Endothelial cell of hepatic sinusoid (primary cell): ENCODE data around the gene FHOD3.
"Not testable (repeated sequence)": the region's sequence is repeated elsewhere in the genome, so short reads cannot be mapped to it uniquely, and the experiment has no call there.

ENCODE experiments used
- in situ Hi-C: cut with HindIII; loops from 2 replicates; pipeline ENCODE4 v1.10.0; 2017; ENCODE audit warnings: low sequenced_read_pairs

FHOD3 gene

DNA sequence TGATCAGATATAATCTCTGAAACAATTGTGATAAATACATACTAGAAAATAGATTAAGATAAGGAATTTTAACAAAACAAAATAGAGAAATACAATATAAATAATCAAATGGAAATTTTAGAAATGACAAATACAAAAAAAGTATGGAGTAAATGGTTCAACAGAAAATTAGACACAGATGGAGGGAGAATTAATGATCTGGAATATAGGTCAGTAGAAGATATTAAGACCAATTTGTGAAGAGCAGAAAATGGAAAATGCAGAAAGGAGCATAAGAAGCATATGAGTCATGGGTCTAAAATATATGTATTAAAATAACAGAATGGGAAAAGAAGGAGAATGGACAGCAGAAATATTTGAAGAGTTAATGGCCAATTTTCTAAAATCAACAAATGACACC, 44.4 kb downstream of the FHOD3 start:
- in situ Hi-C loops = no loop called here

DNA sequence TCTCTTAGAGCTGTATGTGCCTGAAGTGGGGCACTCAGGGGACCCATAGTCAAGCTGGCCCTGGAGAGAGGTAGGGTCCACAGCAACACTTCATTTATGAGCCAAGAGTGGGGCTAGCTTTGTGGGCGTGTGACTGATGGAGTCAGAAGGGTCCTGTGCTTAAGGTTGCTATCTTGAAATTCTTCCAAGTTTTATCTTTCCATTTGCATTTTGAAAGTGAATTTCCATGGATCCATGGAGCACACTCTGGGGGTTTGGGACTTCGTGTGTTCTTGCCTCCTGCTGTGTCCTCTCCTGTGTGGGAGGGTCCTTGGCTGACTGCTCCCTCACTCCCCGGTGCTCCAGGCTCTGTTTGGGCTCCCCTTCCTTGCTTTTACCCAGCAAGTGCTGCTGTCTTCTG, 50.8 kb downstream of the FHOD3 start:
- in situ Hi-C loops = no loop called here

DNA sequence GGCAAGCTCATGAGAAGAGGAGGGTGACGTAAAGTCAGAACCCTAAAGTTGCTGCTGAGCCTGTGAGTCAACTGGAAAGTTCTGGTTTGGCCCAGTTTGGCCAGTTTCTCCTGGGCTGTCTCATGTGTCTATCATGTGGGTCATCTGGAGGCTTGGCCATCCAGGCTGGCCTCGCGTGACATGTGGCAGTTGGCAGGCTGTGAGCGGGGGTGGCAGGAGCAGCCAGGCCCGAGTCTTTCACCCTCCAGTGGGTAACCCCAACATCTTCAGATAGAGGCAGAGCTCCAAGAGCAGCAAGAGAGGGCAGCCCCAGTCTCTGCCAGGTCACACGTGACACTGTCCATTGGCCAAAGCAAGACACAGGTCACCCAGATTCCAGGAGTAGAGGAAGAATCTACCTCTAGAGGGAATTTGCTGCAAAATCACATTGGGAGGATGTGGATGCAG, 51.5 kb downstream of the FHOD3 start:
- in situ Hi-C loops = no loop called here

DNA sequence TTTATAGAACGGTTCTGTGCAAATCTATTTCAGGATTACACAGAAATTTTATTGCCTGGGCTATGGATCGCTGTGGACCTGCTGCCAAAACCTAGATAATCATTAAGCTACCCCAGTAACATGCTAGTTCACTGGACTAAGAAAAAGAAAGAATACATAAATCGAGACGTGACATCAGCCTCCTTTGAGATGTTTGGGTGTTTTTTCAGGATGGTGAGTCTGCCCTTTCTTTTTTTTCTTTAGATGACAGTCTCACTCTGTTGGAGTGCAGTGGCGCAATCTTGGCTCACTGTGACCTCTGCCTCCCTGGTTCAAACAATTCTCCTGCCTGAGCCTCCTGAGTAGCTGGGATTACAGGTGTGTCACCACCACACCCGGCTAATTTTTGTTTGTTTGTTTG, 52.0 kb downstream of the FHOD3 start:
- in situ Hi-C loops = no loop called here

DNA sequence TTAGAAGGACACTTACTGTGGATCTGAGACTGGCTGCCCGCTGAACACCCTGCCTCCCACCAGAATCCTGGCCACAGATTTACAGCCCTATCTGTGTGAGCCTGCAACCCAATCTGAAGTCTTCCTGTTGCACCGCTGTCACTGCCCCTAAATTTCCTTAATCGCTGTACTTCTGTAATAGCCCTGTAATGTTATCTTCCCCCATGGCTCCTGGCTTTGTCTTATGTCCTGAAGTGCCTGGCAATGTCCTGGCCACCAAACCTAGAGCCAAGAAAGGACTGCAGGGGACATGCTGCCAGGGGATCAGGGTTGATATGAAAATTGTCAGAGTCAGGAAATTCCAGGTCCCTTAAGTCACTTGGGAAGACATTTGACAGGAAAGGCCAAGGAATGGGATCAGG, 52.7 kb downstream of the FHOD3 start:
- in situ Hi-C loops = no loop called here

DNA sequence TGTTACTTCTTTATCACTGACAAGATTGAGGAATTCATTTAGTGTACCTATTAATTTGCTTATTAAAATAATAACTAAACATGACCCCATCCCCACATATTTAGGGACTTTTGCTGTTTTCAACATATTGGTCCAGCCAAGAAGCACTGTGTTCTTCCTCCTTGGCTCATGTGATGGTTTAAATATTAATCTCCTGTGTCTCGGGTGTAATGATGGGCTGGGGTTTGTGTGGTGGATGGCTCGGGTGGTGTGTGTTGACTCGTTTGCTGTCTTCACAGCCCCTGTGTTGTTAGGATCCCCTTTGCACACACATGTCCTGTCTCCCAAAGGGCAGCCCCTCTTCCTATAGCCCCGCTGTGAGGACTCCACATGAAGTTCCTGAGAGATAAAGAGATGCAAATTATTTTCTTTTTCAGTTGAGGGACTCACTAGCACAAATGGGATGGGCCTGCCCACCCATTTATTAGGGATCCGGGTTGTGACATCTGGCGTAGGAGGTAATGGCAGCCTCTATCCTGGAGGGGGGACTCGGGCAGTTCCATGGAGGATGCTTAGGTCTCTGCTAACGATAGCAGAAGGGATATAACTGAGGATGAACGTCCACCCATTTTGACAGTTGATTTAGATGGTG, 53.4 kb downstream of the FHOD3 start:
- in situ Hi-C loops = no loop called here

DNA sequence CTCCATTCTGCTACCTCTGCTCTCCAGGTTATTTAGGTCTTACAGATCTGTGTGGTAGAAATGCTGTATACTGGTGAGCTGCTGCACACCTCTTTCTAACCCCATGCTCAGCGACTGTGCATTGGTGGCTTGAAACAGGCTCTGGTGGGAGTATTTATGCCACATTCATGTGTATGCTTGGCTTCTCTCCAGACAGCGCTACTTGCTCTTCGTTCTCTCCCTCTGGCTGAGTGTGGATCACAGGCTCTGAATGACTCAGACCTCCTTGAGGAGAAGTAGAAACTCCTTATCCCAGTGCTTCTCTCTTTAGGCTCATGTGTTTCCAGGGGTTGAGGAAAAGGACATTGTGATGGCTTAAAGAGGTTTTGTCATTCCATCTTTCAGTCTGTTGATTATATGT, 54.9 kb downstream of the FHOD3 start:
- in situ Hi-C loops = no loop called here

DNA sequence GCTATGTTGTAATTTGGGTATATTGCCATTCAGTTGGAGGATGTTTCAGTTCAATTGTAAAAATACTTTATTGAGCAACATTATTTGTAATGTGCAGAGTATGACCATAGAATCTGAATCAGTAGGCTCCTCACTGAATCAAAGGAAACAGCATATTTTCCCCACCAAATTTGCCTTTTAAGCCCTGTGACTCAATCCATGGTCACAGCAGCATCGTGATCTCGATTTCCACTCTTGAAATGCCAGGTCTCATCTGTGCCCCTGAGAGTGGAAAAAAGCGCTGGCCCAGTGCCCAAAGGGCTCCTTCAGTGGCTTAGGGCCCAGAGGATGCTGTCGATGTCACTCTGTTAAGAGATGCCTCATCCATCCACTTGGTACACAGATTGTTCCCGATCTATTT, 57.5 kb downstream of the FHOD3 start:
- in situ Hi-C loops = no loop called here

DNA sequence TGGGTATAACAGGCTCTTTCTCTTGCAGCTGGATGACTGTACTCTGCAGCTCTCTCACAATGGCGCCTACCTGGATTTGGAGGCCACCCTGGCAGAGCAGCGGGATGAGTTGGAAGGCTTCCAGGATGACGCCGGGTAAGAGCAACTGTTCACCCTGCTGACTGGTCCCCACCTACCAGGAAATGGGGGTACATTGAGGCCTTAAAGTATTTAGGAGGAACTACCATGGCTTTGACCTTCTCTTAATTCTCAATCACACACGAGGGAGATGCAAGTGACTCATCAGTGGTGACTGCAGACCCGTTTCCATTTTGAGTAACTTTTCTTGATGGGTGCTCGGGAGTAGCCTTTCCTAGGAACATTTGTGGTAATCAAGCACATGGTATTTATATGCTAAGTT, 58.0 kb downstream of the FHOD3 start:
- in situ Hi-C loops = no loop called here

DNA sequence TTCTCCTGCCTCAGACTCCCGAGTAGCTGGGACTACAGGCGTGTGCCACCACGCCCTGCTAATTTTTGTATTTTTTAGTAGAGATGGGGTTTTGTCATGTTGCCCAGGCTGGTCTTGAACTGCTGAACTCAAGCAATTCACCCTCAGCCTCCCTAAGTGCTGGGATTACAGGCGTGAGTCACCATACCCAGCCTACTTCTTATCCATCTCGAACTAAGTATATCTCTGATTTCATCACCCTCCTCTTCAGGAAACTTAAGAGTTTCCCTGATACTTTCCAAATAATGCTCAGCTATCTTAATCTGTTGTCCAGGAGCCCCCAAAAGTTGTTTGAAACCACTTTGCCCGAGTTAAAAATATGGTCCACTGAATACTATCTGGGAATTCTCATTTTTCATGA, 59.2 kb downstream of the FHOD3 start:
- in situ Hi-C loops = not testable (repeated sequence)

DNA sequence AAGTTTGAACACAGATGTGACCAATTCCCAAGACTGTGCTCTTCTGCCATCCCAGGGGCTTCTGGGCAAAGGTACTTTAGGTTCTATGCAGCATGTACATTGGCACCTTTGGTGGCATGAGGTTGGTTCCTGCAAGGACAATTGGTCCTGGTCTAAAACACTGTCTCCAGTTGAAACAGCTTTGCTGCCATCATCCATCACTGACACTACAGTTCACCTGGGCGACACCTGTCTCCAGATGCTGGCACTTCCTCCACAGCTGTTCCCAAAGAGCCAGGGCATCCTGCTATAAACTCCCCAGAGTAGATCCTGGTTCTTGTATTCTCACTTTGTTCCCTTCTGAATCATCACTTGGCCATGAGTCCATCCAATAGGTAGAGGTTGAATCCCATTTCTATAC, 60.6 kb downstream of the FHOD3 start:
- in situ Hi-C loops = no loop called here

DNA sequence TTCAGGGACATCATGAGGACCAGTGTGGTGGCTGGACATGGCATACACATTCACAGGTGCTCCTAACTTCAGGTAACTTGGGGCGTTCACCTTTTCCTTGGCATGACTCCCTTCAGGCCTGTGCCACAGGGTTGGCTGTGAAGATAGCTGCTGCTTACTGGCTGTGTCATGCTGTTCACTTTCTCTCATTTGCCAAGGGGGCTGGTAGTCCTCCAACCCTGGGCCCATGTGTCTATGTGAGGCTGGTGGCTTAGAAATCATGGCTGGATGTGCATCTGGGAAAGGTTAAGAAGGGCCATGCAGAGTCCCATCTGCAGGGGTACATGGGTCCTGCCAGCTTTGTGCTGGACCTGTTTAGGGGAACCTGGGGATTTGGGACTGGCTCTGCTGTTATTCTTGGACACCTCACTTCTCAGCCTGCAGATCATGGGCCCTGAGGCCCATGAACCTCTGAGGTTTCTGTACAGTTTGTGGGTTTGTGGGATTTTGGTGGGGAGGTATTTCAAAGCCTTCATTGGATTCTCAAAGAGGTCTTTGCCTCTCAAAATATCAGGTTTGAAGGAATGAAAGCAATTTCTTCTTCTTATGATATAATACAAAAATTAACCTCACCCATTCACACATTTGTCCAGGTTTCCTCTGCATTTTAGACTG, 62.9 kb downstream of the FHOD3 start:
- in situ Hi-C loops = no loop called here

DNA sequence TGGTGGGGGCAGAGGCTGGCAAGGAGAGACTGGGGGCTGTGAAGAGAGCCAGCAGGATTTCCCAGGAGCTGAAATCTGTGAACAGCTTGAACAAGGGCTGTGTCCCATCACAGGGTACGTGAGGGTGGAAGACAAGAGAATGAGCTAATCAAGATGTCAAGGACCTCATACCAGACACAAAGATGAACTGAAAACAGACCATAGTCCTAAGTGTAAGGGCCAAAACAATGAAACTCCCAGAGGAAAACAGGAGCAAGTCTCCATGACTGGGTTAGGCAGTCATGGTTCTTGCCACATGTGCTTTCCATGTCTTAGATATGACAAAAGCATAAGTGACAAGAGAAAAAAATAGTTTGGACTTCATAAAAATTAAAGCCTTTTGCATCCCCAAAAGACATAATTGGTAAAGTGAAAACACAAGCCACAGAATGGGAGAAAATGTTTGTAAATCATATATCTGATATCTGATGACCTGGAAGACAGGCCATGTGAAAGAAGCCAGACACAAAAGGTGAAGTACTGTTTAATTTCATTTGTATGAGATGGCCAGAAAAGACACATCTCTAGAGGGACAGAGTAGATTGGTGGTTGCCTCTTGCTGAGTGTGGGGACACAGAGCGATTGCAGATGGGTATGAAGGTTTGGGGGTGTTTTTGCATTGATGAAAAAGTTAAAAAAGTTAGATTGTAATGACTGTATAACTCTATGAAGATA, 67.6 kb downstream of the FHOD3 start:
- in situ Hi-C loops = loop anchor here (5.0 kb wide), 2 partner anchors 37 to 63 kb away; no protein-coding TSS in a partner anchor

DNA sequence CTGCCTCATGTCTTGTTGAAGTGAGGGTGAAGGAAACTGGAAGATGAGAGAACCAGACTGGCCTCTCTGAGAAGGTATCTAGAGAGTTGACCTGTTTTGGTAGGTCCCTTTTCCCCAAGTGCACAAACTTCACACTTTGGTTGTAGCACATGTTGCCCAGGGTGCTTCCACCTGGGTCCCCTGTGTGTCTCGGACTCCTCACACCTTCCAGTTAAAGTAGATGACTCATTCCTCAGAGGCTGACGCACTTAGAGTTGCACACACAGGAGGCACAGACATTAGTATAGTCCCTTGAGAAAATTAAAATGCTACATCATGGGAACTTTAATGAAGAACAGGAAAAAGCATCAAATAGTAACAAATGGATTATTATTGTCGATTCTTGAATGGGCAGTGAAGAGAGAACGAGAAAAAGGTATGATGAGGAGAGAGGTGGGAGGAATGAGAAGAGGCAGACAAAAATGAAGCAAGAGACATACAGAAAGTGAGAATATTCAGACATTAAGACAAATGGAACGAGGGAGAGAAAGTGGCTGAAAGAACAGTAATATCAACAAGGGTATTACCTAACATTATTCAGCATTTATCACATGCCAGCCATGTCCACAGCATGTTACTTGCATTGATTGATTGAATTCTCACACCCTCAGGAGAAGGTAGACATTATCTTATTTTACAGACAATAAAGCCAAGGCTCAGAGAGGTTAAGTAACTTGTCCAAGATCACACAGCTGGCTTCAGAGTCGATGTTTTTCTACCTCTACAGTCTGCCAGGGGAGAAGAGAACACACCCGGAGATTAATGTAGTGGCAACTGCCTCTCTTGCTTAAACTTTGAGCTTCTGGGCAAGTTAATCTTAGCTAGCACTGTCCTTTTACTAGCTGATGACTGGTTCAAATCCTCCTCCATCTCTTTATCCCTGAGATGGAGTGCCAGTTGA, 68.6 kb downstream of the FHOD3 start:
- in situ Hi-C loops = loop anchor here (5.0 kb wide), 2 partner anchors 36 to 64 kb away; no protein-coding TSS in a partner anchor

DNA sequence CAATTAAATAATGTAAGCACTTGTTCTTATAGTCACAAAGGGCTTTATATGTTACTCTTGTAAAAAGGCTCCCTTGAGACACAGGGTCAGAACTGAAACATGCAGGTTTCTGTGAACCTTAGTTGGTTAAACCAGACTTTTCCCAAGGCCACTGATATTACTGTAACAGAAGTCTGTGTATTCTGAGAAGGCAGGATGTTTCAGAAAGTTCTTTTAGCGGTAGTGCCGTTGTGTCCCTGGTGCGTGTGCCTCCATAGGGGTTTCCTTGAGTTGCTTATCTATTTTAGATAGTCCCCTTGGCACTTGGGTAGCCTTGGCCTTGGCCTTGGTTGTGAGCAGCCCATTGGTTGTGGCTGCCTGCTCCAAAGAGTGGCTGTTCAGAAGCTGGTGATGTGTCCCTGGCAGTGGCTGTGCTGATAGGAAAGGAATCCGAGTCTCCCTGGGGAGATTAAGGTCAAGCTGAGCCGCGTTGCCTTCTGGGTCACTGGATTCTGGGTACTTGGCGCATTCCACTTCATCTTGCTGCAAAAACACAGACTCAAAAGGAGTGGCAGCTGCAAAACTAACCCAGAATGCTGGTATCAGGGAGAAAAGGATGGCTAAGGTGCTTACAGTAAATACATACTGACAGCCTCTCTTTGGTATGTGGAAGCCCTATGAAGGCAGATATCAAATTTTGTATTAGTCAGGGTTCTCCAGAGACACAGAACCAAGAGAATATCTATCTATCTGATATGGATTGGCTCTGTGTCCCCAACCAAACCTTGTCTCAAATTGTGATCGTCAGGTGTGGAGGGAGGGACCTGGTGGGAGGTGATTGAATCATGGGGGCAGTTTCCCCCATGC, 69.7 kb downstream of the FHOD3 start:
- in situ Hi-C loops = loop anchor here (5.0 kb wide), 2 partner anchors 35 to 65 kb away; no protein-coding TSS in a partner anchor

DNA sequence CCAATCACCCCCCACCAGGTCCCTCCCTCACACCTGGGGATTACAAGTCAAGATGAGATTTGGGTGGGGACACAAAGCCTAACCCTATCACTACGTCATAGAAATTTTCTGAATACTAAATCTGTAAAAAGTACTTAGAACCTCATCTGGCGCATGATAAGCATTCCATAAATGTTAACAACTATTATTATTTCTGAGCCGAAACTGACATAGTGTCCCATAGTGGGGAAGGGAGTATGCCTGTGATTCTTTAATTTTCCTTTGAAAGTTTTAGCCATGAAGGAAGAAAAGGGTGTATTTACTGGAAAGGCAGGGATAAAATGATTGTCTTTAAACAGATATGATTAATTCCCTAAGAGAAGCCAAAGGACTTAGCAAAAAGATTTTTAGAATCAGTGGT, 71.4 kb downstream of the FHOD3 start:
- in situ Hi-C loops = loop anchor here (5.0 kb wide), 2 partner anchors 33 to 67 kb away; no protein-coding TSS in a partner anchor

DNA sequence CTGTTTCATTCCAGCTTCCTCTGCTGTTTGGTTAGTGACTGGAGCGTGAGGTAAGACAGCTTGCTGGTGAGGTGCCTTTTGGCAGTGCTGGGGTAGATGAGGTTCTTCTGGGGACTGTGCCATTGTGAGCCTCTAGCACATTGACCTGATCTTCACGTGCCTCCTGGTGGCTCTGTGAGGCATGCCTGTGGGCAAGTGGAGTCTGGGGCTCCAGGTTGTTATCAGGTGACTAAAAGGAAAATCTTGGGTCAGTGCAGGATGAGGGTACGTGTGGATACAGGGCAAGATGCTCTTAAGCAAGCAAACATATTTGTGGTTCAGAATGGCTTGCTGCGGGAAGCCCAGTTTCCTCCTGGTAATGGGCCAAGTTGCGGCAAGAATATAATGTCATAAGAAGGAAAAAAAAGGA, 75.4 kb downstream of the FHOD3 start:
- in situ Hi-C loops = no loop called here

DNA sequence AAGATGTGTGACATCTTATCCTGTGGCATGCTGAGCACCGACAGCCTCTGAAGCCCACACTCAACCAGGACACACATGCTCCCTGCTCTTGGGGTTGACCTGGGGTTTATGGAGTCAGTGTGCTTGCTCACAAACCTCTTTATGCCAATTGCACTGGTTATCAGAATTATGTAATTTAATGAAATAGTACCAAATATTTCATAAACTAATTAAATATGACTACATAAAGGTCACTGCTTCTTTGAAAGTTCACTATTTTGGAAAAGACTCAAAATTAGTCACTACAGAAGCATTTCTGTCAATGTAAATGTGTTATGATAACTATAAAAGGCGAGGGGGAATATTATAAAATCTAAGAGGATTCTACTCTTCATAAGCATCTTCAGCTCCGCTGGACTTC, 76.7 kb downstream of the FHOD3 start:
- in situ Hi-C loops = no loop called here

DNA sequence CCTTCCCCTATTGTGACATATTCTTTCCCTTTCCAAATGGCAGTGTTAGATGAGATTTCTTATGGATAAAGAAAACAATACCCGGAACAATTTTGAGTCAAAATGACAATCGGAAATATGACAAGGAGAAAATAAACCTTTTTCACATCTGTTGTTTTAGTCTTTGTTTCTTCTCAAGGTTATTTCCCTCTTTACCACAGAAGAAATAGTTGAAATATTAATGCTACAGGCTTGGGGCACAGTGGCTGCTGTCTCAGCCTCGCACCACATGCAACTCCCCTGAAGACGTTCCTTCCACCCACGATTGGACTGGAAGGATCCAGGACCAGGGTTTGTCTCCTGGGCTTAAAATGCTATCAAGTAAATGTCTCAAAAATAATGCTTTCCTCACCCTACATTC, 77.6 kb downstream of the FHOD3 start:
- in situ Hi-C loops = no loop called here

DNA sequence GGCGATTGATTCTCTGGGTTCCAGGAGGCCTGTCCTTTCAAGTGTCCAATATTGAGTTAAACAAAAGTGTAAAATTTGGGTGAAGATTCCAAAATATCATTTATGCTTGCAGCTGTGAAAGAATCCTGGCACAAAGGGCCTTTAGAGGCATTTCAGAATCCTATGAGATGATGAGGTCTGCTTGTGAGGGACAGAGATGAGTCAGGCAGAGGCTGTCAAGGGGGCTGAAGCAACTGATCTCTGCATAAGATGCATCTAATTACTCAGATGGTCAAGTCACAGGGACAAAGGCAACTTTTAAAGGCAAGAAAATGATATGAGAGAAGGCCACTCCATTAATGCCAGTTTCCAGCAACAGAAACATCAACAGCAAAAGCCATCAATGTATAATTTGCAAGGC, 78.8 kb downstream of the FHOD3 start:
- in situ Hi-C loops = no loop called here
